OCI-LY3 (cell line): ENCODE results near the gene HSPA12B.

Experiments
- CTCF ChIP-seq: fragments of 200-600, 300-600 bp; sonication (generic); IDR thresholded peaks from 2 replicates; pipeline ENCODE4 v1.5.1; 2014; ENCODE audit warnings: antibody characterized with exemption, low read length, low read depth
- EZH2phosphoT487 ChIP-seq: fragments of 200-600 bp; shearing (Covaris generic); IDR thresholded peaks from 2 replicates; pipeline ENCODE4 v1.6.1; 2018; ENCODE audit warnings: antibody characterized with exemption, mixed run types, low read depth

DNA sequence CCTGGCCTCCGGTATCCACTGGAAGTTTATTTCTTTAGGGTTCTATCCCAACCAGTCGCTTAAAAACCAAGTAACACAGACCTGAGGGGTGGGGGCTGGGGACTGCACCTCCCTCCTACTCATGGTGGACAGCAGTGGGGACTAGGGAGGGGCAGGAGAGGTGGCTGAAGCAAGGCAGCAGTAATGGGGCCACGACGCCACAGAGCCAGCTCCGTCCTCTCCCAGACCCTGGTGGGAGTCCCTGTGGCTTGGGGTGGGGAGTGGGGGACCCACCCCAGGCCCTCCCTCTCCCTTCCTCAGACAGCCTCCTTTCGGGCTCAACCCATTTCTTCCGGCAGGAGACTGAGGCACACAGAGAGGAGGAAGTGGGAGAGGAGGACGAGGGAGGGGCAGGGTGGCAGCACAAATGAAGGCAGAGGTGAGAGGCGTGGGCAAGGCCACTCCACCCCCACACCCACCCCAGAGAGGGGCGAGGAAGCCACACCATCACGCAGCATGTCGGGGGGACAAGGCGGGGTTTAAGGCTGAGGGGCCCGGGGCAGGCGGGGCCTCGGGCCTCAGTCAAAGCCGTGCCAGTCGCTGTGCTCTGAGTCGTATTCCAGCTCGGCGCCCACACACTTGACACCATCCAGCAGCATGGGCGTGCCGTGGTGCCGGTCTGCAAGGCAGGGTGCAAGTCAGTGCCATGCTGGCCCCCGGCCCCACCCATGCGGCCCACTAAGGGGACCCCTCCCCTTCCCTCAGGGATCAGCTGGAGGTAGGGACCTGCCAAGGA, 21.2 kb downstream of the HSPA12B start:
- no peak for TF ChIP-seq CTCF
- no peak for TF ChIP-seq EZH2phosphoT487
